NCI-H2029 (cell line): ENCODE results near the gene PDE4D.

Experiments
- DNase-seq: peaks from one replicate; lab custom pipeline; 2025; lab: John Stamatoyannopoulos, UW

PDE4D gene

DNA sequence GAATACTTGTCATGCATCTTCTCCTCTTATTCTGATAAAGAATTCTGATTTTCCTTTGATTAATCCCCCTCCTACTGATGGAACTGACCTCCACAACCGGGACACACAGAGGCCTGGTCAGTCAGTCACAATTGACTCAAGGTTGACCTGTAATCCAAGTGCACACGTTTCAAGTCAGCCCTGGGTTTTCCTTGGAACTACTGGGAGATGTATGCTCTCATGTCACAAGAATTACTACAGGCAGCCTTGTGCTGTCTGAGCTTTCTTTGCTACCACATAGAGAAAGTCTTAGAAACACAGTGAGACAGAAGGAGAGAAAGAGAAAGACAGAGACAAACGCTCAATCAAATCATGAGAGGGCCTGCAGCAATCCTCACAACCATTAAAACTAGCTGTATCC lies 345.8 kb downstream of the PDE4D start:
- no peak for DNase-seq

DNA sequence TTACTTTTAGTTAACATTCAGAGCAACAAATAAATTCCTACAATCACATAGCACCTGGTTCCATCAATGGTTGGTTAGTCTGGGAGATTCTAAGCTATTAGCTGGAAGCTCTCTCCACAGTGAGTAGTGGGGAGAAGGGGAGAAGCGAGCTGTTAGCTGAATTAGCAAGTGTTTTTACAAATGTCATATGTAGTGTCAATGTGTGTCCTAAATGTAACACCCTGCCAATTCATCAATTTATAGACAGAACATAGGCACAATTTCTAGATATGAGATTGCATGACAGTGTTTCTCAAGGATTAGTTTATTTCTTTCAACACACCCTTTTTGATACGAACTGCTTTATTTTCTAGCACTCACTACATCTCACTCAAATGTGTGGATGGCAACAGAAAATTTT lies 349.0 kb downstream of the PDE4D start:
- DNase-seq, result no peak

DNA sequence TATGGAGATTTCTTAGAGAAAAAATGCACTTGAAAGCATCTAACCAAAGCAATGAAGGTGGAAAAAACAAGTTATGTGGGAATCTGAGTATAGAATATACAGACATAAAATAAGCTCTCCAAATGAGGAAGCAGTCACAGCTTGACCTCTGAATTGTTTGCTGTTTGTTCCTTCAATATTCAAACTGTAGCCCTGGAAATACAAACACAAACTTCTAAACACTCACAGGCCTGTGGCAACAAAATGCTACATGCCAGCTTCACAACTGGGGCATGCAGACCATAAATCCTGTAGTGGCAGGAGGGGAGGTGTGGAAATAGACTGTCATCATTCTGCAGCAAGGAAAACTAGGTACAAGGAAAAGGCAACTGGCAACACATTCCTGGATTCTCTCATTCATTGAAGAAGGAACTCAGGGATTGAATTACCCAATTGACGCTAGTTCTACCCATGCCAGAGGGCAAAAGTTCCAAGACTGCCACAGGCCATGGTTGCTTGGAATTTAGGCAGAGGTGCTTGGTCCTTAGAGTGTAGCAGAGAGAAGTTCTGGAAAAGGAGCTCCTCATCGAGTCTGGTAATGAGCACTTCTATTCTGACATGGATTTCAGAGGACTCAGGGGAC lies 349.6 kb downstream of the PDE4D start:
- peak; percentile 77 for DNase-seq

DNA sequence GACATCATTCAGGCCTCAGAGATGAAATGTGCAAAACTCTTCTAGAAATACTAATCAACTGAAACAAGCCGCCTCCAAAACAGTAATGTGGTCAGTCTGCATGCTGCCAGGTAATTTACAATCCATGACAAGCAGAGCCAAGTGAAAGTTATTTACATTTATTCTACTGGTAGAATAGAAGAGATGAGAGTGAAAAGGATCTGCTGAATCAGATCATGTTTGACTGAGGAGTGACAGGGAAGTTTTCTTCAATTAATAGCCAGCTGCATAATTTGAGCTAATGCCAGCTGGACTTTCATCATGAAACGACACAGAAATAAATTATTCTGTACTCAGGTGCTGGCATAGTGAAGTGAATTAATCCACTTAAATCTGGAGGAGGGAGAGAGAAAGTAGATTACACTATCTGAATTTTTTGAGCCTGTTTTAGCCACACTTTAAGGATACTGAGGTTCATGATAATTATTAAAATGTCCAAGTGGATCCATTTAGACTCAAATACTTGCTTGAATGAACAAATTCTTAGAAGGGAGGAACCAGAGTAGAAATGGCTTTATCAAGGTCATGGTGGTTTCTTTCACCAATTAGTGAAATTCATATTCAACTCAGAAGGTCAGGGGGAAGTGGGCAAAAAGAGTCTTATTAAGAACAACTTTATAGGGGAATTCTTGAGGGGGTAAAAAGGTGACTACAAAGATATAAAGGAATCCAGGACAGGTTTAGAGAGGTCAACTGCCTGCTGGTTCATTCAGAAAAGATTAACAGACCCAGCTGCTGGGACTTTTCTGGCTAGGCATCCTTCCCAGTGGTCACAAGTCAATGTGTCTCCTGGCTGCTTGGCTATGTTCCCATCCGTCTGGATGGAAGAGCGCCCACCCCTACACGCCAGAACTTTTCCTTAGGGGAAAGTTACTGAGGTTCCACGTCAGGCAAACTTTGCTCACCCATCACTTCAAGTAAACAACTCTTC lies 350.4 kb downstream of the PDE4D start:
- peak; percentile 68 for DNase-seq

DNA sequence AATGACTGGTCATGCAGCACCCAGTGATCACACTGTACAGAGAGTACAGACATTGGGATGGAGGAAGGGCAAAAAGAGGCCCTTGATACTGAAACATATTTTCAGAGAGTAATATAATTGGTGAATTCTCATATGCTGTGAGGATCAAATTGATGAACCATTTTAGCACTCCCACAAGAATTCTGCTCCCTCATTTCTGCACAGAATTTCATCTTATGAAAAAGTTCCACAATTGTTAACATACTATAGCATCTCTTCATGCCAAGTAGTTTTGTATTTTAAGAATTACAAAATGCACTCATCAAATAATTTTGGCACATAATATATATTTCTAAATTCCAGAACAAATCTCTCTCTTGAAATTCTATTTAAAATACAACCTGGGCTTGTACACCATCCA lies 351.2 kb downstream of the PDE4D start:
- DNase-seq, result no peak

GRCh38 chr5:59540366-59540765 lies 353.2 kb downstream of the PDE4D start:
- peak; percentile 62 for DNase-seq

GRCh38 chr5:59538750-59539121 lies 354.8 kb downstream of the PDE4D start:
- no peak for DNase-seq

DNA sequence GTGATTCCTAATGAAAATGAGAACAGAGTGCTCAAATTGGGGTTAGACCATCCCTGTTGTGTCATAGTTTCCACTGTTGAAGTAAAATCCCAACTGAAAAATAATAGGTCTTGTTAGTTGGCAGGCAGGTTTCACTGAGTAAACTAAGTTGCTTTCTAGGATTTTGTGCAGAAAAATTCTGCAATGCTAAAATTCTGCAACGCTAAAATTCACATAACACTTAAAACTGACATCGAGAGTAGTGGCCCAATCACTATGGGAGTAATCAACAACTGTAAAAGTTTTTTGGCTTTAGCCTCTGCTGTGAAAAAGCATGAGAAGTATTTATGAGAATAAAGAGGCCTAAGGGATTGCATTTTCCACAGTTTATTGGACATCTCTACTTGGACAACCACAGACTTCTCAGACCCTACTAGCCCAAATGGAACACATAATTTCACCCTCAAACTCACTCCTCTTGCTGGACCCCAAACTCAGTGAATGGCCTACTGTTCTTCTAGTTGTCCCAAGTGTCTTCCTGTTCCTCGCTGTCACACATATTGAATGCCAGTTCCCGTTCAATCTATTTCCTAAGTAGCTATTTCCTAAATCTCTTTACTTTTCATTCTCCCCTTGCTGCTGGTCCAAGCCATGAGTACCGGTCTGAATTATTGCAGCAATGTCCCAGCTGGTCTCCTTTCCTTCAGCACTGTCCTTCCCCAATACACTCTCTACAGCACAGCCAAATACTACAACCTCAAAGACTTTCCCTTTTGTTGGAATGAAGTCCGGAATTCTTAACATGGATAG lies 355.4 kb downstream of the PDE4D start:
- DNase-seq, result no peak

DNA sequence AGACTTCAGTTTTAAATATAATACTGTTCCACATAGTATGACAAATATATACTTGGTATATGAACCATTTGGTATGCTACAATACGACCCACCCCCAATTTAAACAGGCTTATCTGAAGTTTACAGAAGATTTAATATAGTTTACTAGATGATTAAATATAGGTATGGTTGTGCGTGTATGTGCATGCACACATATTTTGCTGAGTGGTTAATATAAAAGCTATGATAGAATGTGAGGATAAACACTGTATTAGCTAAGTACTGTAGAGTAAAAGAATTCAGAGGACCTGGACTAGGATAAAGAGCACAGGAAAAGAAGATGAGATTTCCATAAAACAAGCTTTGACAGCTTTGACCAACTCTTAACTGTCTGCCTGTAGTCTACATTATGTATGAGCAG lies 356.7 kb downstream of the PDE4D start:
- no peak for DNase-seq

DNA sequence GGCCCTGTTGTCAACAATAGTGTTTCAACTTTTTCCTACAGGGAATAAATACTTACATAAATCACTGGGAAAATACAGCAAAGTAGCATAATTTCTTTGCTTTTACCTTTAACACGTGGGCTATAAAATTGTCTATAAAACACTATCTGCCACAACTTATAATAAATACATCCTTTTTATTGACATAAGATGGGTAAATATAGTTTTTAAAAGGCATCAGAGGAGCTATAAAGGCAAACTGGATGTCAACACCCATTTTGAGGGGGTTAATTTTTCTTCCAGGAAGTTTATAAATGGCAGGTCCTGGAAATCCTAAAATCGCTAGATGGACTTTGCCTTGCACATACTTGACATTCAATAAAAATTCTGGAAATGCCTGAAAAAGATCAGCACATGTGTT lies 358.0 kb downstream of the PDE4D start:
- DNase-seq, result no peak

DNA sequence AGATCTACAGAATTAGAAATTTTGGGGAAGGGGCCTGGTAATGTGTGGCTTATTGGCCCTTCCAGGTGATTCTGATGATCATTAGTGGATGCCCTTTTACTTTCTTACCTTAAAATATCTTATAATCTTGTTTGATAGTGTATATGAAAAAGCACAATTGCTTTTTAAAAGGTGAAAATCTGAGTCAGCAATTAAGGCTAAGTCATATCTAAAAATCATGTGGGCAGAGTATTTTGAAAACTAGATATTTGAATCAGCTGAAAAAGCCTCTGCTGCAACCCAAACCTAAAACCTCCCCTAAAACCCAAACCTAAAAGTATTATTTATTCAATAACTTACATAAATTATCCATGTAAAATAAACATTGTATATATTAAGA lies 359.8 kb downstream of the PDE4D start:
- no peak for DNase-seq

DNA sequence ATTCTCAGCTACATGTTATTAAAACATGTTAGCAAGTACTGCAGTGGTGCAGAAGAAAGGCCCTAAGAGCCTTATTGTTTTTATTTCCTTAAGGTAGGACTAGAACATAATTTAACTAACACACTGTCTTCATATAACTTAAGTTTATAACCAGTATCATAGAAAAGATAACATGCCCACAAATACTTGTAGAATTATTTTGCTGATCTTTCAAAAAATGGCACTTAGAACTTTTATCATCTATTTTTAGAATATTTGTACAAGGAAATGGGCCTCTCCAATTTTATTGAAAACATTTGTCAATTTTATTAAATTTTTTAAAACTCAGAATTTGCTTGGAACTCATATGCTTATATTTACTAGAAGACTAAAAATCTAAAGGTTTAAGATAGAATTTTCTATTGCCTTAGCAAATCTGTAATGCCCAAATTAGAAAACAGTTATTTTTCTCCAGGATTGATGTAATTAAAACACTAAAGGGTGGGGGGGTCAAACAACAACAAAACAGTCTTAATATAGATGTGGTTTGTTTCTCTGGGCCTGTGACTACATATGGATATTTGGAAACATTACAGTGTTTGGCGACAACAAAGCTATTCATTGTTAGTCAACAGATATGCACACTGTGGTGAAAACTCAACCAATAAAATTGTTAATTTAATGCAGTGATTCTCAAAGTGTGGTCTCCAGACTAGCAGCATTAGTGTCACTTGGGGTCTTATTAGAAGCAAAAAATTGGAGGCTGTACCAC lies 360.4 kb downstream of the PDE4D start:
- no peak for DNase-seq

GRCh38 chr5:59529239-59529638 lies 364.3 kb downstream of the PDE4D start:
- DNase-seq, result no peak

DNA sequence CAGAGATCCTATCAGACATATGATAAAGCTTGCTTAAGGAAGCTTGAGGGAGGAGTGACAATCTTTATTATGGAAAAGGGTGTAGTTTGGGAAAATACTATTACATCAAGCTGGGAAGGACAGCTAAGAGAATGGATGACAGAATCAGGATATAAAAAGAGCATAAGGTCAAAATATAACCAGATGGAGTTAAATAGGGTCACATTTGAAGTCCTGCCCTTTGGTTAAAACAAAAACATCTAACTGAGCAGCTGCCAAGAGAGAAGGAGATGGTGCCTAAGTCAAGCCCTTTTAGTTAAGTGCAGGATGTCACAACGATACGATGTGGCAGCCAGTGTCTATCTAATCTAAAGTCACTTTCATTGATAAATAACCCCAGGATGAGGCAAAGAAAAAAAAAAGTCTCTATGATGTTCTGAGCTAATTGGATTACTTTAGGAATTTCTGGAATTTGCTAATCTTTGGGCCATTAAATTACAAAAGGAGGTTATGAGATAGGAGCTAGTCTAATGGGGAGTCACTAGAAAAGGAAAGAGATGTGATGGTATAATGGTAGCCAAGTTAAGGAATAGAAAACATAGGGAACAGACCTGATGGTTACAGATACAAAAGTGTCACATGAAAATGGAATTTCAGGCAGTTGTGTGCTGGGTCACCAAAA lies 365.2 kb downstream of the PDE4D start:
- DNase-seq, result no peak

DNA sequence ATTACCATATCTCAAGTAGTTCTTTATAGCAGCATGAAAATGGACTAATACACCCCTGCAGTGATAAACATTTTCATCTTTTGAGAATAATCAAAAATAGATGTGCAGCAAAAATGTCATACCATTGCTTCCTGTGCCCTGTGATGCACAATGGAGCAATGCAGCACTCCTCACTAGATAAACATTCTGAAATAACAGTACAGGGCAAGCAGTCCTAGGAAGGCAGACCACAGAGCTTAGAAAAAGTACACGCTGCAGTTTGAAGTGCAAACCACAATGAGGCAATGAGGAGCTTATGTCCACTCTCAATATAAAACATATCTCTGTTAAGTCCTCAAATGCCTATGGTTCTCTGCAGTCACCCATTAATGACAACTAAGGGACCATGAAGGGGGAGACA lies 367.6 kb downstream of the PDE4D start:
- no peak for DNase-seq

DNA sequence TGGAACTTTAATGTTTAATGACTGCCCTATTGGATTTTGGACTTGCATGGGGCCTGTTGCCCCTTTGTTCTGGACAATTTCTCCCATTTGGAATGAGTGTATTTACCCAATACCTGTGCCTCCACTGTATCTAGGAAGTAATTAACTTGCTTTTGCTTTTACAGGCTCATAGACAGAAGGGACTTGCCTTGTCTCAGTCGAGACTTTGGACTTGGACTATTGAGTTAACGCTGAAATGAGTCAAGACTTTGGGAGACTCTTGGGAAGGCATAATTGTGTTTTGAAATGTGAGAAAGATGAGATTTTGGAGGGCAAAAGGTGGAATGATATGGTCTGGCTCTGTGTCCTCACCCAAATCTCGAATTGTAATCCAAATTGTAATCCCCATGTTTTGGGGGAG lies 368.2 kb downstream of the PDE4D start:
- DNase-seq, result no peak

- DNase-seq, result no peak
These were observed 371.2 kb downstream of the PDE4D start for GRCh38 chr5:59522201-59522831.

GRCh38 chr5:59521476-59521875 lies 372.1 kb downstream of the PDE4D start:
- no peak for DNase-seq

DNA sequence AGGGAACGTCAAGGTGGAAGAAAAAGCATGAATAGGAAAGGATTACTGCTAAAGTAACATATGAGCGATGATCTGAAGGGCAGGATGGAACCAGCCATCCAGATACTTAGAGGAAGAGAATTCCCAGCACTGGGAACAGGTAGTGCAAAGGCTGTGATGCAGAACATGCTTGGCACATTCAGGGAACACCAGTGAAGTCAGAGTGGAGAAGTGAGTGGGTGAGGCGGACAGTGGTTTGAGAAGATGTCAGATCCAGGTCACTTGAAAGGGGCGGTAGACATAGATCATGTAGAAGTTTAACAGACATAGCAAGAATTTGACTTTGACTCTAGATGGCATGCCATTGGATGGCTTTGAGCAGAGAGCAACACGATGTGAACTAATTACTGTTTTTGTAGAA lies 374.2 kb downstream of the PDE4D start:
- DNase-seq, result no peak

DNA sequence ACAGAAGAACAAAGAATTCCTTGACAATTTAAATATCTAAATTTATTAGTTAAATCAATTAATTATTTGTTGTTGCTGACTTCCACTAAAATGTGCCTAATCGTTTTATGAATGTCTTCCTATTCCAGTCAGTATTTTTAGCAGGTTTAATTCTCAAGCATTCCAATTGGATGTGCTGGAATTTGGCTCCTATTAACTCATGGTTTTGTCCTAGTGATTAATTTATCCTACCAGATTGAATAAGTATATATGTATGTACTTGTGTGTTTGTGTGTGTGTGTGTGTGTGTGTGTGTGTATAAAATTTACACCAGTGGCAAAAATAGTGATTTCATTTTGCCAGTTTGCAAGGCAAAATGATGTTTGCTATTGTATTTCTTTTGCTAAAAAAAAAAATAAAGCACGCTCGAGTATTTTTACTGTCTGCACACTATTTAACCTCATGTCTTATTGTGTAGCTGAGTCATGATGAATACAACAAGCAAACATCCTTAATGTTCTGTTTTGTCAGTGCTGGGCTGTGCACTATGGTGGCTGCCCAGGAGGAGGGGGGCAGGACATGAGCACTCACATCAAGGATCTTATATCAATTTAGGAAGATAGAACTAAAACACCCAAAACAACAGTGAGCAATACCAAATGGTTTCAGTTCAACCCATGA lies 375.5 kb downstream of the PDE4D start:
- no peak for DNase-seq

GRCh38 chr5:59516161-59516560 lies 377.4 kb downstream of the PDE4D start:
- no peak for DNase-seq
